Mesenchymal stem cell (in vitro differentiated cells and primary cell): ENCODE measurements around the gene ZBTB47.
A peak's percentile ranks its signal among the peaks of the same experiment; 100 is the strongest.

Experiments used
- DNase-seq: peaks from one replicate; pipeline ENCODE4 v3.0.0-alpha.2; 2013
- H2AFZ ChIP-seq: one replicate; pipeline ENCODE4 v1.6.1; 2013; ENCODE audit warnings: low read depth, mild to moderate bottlenecking, control low read depth, inconsistent platforms, low read length, moderate library complexity
- H2AK5ac ChIP-seq: 2 replicates; pipeline ENCODE4 v1.6.1; 2013; ENCODE audit warnings: low read length, moderate library complexity, mild to moderate bottlenecking, inconsistent platforms; ENCODE audit not compliant: severe bottlenecking
- H2BK120ac ChIP-seq: one replicate; pipeline ENCODE4 v1.6.1; 2013; ENCODE audit warnings: low read depth, mild to moderate bottlenecking, inconsistent platforms, low read length, moderate library complexity
- H2BK12ac ChIP-seq, 2 experiments: one replicate each; pipeline ENCODE4 v1.6.1; 2013; ENCODE audit warnings: inconsistent platforms in 2 of 2, low read length in 2 of 2, mild to moderate bottlenecking in 2 of 2, moderate library complexity in 2 of 2, control low read depth in 1 of 2
- H2BK15ac ChIP-seq: one replicate; pipeline ENCODE4 v1.6.1; 2013; ENCODE audit warnings: mild to moderate bottlenecking, low read depth, inconsistent platforms; ENCODE audit not compliant: poor library complexity, severe bottlenecking
- H2BK5ac ChIP-seq: 2 replicates; pipeline ENCODE4 v1.6.1; 2013; ENCODE audit warnings: low read depth, mild to moderate bottlenecking, low read length, control low read depth, inconsistent platforms; ENCODE audit not compliant: poor library complexity, severe bottlenecking
- H3K14ac ChIP-seq, 2 experiments: one replicate each; pipeline ENCODE4 v1.6.1; 2013; ENCODE audit warnings: inconsistent platforms in 2 of 2, low read length in 2 of 2, control low read depth in 1 of 2, mild to moderate bottlenecking in 1 of 2, moderate library complexity in 1 of 2
- H3K18ac ChIP-seq, 2 experiments: one replicate each; pipeline ENCODE4 v1.6.1; 2013; ENCODE audit warnings: inconsistent platforms in 2 of 2, low read length in 2 of 2, control low read depth in 1 of 2, low read depth in 1 of 2, mild to moderate bottlenecking in 1 of 2
- H3K23ac ChIP-seq, 2 experiments: one replicate each; pipeline ENCODE4 v1.6.1; 2013; ENCODE audit warnings: inconsistent platforms in 2 of 2, low read length in 2 of 2, mild to moderate bottlenecking in 2 of 2, moderate library complexity in 2 of 2, control low read depth in 1 of 2
- H3K27ac ChIP-seq: 2 replicates; pipeline ENCODE4 v1.5.1; 2013; ENCODE audit warnings: mild to moderate bottlenecking, moderate library complexity, low read length, control low read depth, inconsistent platforms; ENCODE audit not compliant: poor library complexity, severe bottlenecking
- H3K27me3 ChIP-seq, 2 experiments: 2 replicates each; pipeline versions ENCODE4 v1.6.1 to v1.7.0; 2013; ENCODE audit warnings: low read length in 2 of 2, mild to moderate bottlenecking in 2 of 2, moderate library complexity in 2 of 2, control low read depth in 1 of 2, inconsistent platforms in 1 of 2; ENCODE audit not compliant: control insufficient read depth in 1 of 2, insufficient read depth in 1 of 2
- H3K36me3 ChIP-seq, 2 experiments: 2 replicates each; pipeline versions ENCODE4 v1.6.1 to v1.7.0; 2013; ENCODE audit warnings: low read length in 2 of 2, control low read depth in 1 of 2, inconsistent platforms in 1 of 2, low read depth in 1 of 2, mild to moderate bottlenecking in 1 of 2; ENCODE audit not compliant: insufficient read depth in 2 of 2, control insufficient read depth in 1 of 2
- H3K4ac ChIP-seq, 2 experiments: one replicate each; pipeline ENCODE4 v1.6.1; 2013; ENCODE audit warnings: inconsistent platforms in 2 of 2, low read length in 2 of 2, mild to moderate bottlenecking in 2 of 2, moderate library complexity in 2 of 2, control low read depth in 1 of 2, low read depth in 1 of 2
- H3K4me1 ChIP-seq: 2 replicates; pipeline ENCODE4 v1.6.1; 2013; ENCODE audit warnings: low read depth, low read length, control low read depth; ENCODE audit not compliant: control insufficient read depth, insufficient read depth
- H3K4me2 ChIP-seq: 2 replicates; pipeline ENCODE4 v1.6.1; 2013; ENCODE audit warnings: low read length, mild to moderate bottlenecking, inconsistent platforms; ENCODE audit not compliant: poor library complexity, severe bottlenecking
- H3K4me3 ChIP-seq, 2 experiments: 2 replicates each; pipeline versions ENCODE4 v1.5.1 to v1.7.0; 2013; ENCODE audit warnings: low read length in 2 of 2, mild to moderate bottlenecking in 2 of 2, control low read depth in 1 of 2, low read depth in 1 of 2; ENCODE audit not compliant: insufficient read depth in 1 of 2
- H3K79me1 ChIP-seq: replicated peaks from 2 replicates; pipeline ENCODE4 v1.6.1; 2013; ENCODE audit warnings: mild to moderate bottlenecking, control low read depth, low read length, inconsistent platforms; ENCODE audit not compliant: poor library complexity, severe bottlenecking
- H3K9ac ChIP-seq: 2 replicates; pipeline ENCODE4 v1.7.0; 2013; ENCODE audit warnings: mild to moderate bottlenecking, low read length, moderate library complexity
- H3K9me3 ChIP-seq: 2 replicates; pipeline ENCODE4 v1.7.0; 2013; ENCODE audit warnings: mild to moderate bottlenecking, low read length; ENCODE audit not compliant: control insufficient read depth
- H4K8ac ChIP-seq: one replicate; pipeline ENCODE4 v1.6.1; 2013; ENCODE audit warnings: inconsistent platforms, mild to moderate bottlenecking, low read length, moderate library complexity
- H4K91ac ChIP-seq: one replicate; pipeline ENCODE4 v1.6.1; 2013; ENCODE audit warnings: mild to moderate bottlenecking, low read length, inconsistent platforms
- WGBS: methylation state at CpG from one replicate; pipeline ENCODE4 v1.1.7; 2013; ENCODE audit warnings: mixed read lengths; 5-methylcytosine and 5-hydroxymethylcytosine counted together

ZBTB47 gene

DNA sequence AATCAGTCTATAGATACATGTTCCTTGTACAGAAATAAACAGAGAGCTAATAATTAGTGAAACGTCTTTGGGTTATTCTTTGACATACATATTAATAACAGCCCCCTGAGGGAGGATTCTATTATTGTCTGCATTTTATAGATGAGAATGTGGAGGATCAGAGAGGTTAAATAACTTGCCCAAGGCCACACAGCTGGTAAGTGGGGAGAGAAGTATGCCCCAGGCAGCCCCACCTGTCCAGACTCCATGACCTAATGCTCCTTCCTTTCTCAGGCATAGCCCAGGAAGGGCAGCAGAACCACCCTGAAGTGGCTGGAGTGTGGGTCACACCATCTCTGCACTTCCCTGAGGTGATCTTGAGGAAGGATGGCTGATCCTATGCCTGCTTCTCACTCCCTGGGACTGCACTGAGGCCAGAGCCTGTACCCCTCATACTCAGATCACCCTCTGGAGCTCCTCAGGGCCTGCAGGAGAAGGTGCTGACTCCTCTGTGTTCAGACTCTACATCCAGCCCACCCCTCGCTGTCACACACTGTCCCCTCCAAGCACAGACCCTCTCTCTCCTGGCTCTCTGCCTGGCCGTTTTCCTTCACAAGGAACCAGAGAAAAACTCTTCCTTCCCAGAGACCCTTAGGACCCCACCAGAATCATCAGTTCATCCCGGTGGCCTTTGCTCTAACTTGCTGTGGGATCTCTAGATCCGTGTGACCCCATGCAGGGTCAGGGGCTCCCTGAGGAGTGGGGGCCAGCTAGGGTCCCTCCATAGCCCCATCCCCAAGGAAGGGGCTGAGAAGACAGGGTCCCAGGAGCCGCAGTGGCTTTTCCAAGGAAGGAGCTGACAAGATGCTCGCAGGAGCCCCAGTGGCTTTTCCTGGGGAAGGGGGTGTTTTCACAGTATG, 53.5 kb downstream of the ZBTB47 start:
- Histone ChIP-seq H2BK5ac (no peak overlapping the region), H3K9me3 (no peaks in the 10 kb centered on the region), H3K14ac (peak overlapping the region in 1 of 2 experiments; percentile 38), H2AK5ac (no peak overlapping the region), H2BK120ac (no peak overlapping the region), H3K27me3 (peaks cover 20 to 67% of the 10 kb centered on the region in 2 experiments), H2BK12ac (no peak overlapping the region), H3K27ac (no peak overlapping the region), H3K36me3 (no peaks in the 10 kb centered on the region), H3K79me1 (no peaks in the 10 kb centered on the region), H4K8ac (no peak overlapping the region), H2AFZ (no peak overlapping the region), H3K4me2 (no peak overlapping the region), H3K4me1 (no peaks in the 10 kb centered on the region), H3K4me3 (no peak overlapping the region), H3K18ac (no peak overlapping the region), H4K91ac (no peak overlapping the region), H2BK15ac (no peak overlapping the region), H3K23ac (no peak overlapping the region), H3K9ac (no peak overlapping the region), H3K4ac (no peak overlapping the region)
- 66% methylated on average over 6 of the region's 7 CpGs for WGBS
- DNase-seq, result no peak

DNA sequence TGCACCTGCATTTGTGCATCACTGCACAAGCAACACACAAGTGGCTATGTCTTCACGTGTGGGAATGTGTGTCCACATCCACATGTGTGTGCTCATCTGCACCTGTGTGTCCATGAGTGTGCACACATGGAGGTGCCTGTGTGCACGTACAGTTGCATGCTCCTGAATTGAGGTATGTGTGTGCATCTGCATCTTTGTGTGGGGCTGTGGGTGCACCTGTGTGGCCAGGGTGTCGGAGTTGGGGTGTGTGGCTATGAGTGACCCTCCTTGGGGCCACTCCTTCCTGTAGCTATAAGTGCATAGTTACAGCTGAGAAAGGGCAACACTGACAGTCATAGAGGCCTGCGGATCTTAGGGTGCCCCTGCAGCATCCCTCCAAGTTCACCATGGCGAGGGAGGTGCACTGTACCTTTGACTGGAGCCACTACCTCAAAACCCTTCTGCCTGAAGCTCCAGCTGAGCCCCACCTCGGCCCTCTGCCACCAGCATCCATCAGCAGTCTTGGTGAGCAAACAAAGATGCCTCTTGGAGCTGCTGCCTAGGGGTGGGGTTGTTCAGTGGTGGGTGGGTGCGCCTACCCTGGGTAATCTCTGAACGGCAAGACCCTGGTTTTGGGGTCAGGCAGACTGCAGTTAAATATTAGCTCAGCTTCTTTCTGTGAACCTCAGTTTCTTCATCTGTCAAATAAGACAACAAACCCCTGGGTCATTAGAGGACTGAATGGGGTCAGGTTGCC, 54.3 kb downstream of the ZBTB47 start:
- no peaks in the 10 kb centered on the region for H3K36me3 ChIP-seq
- H3K18ac ChIP-seq, result no peak overlapping the region
- no peak overlapping the region for H2BK120ac ChIP-seq
- no peak overlapping the region for H2BK12ac ChIP-seq
- H3K4ac ChIP-seq, result no peak overlapping the region
- H3K4me3 ChIP-seq, result no peak overlapping the region
- no peak overlapping the region for H4K8ac ChIP-seq
- DNase-seq, result no peak
- H2AFZ ChIP-seq, result no peak overlapping the region
- H3K9ac ChIP-seq, result no peak overlapping the region
- no peak overlapping the region for H3K23ac ChIP-seq
- WGBS, result 72% methylated on average over 6 of the region's 8 CpGs
- no peak overlapping the region for H4K91ac ChIP-seq
- H3K4me1 ChIP-seq, result no peaks in the 10 kb centered on the region
- H3K27me3 ChIP-seq, result peaks cover 27 to 71% of the 10 kb centered on the region in 2 experiments
- no peak overlapping the region for H3K14ac ChIP-seq
- H3K27ac ChIP-seq, result no peak overlapping the region
- H2BK5ac ChIP-seq, result no peak overlapping the region
- no peaks in the 10 kb centered on the region for H3K79me1 ChIP-seq
- H2BK15ac ChIP-seq, result no peak overlapping the region
- no peaks in the 10 kb centered on the region for H3K9me3 ChIP-seq
- no peak overlapping the region for H3K4me2 ChIP-seq
- H2AK5ac ChIP-seq, result no peak overlapping the region

DNA sequence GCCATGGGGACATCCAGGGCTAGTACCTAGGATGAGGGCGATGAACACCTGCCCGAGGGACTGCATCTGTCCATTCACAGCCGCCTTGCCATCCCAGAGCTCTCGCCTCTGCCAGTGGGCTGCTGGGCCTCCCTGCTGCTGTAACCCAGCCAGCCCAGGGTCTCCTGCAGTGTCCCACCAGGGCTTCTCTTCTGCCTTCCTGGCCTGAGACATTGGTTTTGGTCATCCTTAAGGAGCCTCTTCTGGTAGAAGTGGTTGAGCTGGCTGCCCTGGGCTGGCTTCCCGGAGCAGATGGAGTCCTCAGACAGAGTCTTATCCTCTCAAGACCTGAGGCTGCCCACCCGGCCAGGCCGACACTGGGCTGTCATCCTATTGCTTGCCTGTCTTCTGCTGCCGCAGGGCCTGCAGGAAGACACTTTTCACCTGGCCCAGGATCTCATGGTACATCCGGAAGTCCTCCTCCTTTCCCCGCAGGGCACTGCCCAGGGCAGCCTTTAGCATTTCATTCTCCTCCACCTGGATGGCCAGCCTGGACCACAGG, 55.2 kb downstream of the ZBTB47 start:
- Histone ChIP-seq H4K91ac (no peak overlapping the region), H3K27me3 (peaks cover 33 to 70% of the 10 kb centered on the region in 2 experiments), H4K8ac (no peak overlapping the region), H2AFZ (no peak overlapping the region), H2BK5ac (no peak overlapping the region), H2AK5ac (no peak overlapping the region), H3K4me3 (no peak overlapping the region), H3K9me3 (no peaks in the 10 kb centered on the region), H2BK12ac (no peak overlapping the region), H3K4me1 (no peaks in the 10 kb centered on the region), H2BK120ac (no peak overlapping the region), H3K36me3 (no peaks in the 10 kb centered on the region), H2BK15ac (no peak overlapping the region), H3K23ac (peak overlapping the region in 1 of 2 experiments; percentile 65), H3K18ac (no peak overlapping the region), H3K9ac (no peak overlapping the region), H3K27ac (no peak overlapping the region), H3K14ac (no peak overlapping the region), H3K4me2 (no peak overlapping the region), H3K4ac (no peak overlapping the region), H3K79me1 (no peaks in the 10 kb centered on the region)
- 79% methylated on average over 10 of the region's 10 CpGs for WGBS
- no peak for DNase-seq

DNA sequence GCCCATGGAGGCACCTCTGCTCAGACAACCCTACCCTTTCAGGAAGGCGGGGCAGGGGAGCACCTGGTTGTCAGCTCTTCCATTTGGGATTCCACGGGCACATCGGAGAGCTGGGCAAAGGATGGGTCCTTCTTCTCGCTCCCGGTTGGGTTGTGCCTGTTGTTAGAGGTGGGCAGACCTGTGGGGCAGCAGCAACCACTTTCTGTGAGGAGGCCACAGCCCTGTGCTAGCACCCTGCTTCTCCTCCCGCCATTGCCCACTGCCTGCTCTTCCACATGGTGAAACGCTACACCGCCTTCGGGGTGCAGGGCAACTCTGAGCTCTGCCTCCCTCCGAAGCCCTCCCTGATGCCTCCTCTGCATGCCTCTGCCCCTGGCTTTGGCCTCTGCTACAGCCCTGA, 56.1 kb downstream of the ZBTB47 start:
- Histone ChIP-seq H2BK12ac (no peak overlapping the region), H3K4me1 (no peaks in the 10 kb centered on the region), H3K4ac (no peak overlapping the region), H3K4me3 (no peak overlapping the region), H3K9ac (no peak overlapping the region), H2BK120ac (no peak overlapping the region), H2AK5ac (no peak overlapping the region), H3K4me2 (no peak overlapping the region), H2BK5ac (no peak overlapping the region), H3K14ac (no peak overlapping the region), H4K91ac (no peak overlapping the region), H3K36me3 (no peaks in the 10 kb centered on the region), H3K27ac (no peak overlapping the region), H3K9me3 (no peaks in the 10 kb centered on the region), H2BK15ac (no peak overlapping the region), H3K79me1 (no peaks in the 10 kb centered on the region), H3K27me3 (peaks cover 41 to 66% of the 10 kb centered on the region in 2 experiments), H2AFZ (no peak overlapping the region), H4K8ac (no peak overlapping the region), H3K18ac (no peak overlapping the region), H3K23ac (no peak overlapping the region)
- DNase-seq, result no peak
- 89% methylated on average over 10 of the region's 10 CpGs for WGBS
